ENCODE measurements around the gene BLCAP.
"Not testable (repeated sequence)": the region's sequence is repeated elsewhere in the genome, so short reads cannot be mapped to it uniquely, and the experiment has no call there.

The BLCAP gene

GRCh38 chr20:37511610-37512275, 15.9 kb downstream of the BLCAP start:
- DNase-seq, result no peak

DNA sequence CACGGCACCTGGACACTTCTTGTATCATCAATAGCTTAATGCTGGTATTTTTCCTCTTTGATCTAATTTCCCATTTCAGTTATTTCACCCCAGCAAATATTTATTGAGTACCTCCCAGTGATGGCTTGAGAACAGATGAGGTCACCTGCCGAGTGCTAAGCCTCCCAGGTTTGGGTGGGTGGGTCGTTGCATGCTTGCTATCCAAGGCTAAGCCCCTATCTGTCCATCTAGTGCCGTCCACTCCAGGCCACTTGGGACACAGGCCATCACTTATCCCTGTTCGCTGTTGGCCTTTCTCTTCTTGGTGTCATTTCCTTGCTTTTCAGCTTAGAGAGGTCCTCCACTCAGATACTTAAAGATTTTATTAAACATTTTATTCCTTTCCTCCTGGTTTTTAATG, 17.4 kb downstream of the BLCAP start:
- DNase-seq, result no peak

GRCh38 chr20:37506152-37506725, 21.4 kb downstream of the BLCAP start:
- no peak for DNase-seq

GRCh38 chr20:37505263-37506151, 22.2 kb downstream of the BLCAP start:
- DNase-seq, result no peak

DNA sequence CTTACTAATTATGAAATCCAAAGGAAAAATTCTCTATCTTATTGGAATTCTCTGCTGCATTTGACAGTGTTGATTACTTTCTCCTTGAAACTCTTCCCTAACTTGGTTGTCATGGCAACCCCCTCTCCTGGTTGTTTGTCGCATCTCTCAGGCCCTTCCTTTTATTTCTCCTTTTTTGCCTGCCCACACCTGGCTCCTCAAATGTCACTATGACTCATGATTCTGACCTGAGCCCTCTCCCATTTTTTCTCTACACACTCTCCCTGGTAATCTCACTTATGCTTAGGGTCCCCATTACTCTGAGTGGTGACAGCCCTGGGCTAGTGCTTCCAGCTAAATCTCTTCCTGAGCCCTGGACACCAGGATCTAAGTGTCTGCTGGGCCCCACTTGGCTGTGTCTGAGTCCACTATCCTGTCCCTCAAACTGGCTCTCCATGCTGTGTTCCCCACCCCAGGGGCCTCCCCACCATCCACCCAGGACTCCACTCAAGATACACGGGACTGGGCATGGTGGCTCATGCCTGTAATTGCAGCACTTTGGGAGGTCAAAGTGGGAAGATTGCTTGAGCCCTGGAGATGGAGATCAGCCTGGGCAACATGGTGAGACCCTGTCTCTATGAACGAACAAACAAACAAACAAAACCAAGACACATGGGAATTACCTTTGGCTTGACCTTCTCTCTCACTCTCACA, 23.1 kb downstream of the BLCAP start:
- DNase-seq, result no peak

DNA sequence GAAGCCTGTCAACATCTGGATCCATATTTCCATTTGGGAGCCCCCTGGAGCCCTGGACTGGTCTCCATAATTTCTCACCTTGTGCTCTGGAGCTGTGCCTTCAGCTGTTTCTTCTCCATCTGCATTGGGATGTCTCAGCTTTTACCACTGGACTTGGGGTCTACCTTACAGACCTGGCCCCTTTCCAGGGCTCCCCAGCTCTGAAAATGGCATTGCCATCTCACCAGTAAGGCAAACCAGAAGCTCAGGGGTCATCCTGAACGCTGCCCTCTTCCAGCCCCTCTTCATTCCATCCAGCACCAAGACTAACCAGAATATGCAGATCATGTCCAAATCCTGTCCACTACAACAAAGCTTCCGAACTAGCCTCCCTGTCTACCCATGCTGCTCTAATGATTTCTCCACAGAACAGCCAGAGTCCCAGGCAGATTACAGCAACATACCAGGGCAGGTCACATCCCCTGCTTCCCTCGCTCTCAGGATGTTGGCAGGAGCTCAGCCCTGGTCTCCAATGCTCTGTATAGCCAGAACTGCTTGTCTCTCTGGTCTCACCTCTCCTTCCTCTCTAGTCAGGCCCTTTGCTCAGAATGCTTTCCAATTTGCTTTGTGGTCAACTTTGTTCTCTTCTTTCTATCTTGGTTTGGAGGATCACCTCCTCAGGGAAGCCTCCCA, 24.3 kb downstream of the BLCAP start:
- no peak for DNase-seq

DNA sequence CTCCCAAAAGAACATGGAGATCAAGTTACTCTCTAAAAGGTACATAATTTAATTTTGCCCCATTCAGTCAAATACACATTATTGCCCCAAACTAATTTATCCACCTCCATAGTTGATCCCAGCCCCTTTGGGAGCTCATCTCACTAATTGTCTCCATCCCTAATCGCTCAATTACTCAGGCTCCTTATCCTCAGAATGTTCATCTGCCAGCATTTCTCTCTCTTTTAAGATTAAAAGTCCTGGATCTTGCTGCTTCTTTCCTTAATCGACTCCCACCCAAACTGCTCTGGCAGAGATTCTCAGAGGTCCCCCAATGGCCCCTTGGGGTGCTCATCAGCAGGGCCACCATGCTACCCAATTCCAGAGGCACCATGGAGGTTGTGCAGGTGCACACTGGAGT, 25.0 kb downstream of the BLCAP start:
- no peak for DNase-seq

DNA sequence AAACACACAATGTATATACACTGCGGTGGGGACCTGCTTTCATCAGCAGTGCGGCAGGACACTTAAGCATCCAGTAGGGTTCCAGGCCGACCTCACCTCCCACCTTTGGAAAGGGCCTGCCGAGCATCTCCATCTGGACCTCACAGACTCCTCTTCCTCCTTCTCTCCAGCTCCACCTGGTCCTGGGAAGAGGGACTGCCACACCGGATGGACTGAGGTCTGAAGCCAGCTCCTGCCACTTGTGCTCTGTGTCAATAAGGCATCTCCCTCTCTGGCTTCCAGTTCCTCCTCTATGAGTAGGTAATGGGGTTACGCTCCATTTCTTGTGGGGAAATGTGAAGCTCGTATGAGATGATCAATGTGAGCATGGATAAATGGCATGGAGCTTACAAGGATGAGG, 25.7 kb downstream of the BLCAP start:
- DNase-seq, result no peak

- DNase-seq, result no peak
These were observed 27.4 kb downstream of the BLCAP start for GRCh38 chr20:37500311-37500710.

- DNase-seq, result no peak
These were observed 29.5 kb downstream of the BLCAP start for GRCh38 chr20:37498066-37498665.

- no peak for DNase-seq
These were observed 32.9 kb downstream of the BLCAP start for GRCh38 chr20:37494796-37495195.

GRCh38 chr20:37494301-37494700, 33.4 kb downstream of the BLCAP start:
- DNase-seq, result no peak

DNA sequence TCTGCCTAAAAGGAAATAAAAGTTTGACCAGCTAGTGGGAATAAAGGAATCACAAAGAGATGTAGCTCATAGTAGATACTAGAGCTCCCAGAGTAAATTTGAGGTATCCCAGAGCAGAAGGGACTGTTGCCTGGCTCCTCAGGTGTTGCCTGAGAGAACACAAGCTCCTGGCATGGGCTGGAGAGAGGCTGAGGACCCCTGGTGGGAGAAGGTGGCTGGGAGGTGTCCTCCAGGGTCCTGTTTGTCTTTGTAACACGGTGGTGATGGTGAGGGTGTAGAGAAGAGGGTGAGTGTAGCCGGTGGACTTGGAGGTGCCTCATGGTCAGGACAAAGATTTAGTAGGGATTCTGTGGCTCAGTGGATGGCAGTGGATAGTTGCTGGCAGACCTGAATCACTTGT, 34.7 kb downstream of the BLCAP start:
- no peak for DNase-seq

- no peak for DNase-seq
These were observed 35.5 kb downstream of the BLCAP start for GRCh38 chr20:37492096-37492625.

GRCh38 chr20:37490663-37491350, 36.9 kb downstream of the BLCAP start:
- DNase-seq, result no peak

DNA sequence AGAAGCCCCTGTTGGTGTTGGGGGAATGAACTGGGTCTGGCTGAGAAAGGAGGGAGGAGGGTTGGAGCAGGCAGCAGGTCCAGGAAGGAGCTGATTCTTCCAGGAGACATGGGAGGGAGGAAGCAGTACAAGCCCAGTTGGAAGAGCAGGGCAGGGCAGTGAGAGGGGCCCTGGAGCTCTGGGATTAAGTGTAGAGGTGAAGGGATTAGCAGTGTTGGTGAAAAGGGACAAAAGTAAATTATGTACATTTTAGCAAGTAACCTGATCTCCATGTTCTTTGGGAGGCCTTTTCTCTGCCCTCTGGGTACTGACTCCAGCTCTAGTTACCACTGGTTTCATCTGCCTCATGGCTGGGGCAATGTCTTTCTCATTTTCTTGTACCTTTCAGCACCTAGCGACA, 41.5 kb downstream of the BLCAP start:
- not testable (repeated sequence) for DNase-seq

- no peak for DNase-seq
These were observed 43.3 kb downstream of the BLCAP start for GRCh38 chr20:37484331-37484730.

- DNase-seq, result no peak
These were observed 46.1 kb downstream of the BLCAP start for GRCh38 chr20:37481610-37482009.

DNA sequence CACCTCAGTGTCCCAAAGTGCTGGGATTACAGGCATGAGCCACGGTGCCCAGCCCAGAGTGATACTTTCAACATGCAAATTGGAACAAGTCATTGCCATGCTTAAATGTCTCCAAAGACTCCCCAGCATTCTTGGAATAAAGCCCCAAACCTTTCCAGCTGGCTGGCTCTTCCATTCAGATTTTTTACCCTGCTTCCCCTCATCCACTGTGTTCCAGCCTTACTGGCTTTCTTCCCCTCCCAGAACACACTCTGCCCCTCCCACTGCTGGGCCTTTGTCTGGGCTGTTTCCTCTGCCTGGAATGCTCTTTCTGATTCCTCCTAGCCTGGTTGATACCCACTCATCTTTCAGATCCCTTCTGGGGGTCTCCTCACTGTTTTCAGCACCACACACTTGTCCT, 46.8 kb downstream of the BLCAP start:
- DNase-seq, result no peak

DNA sequence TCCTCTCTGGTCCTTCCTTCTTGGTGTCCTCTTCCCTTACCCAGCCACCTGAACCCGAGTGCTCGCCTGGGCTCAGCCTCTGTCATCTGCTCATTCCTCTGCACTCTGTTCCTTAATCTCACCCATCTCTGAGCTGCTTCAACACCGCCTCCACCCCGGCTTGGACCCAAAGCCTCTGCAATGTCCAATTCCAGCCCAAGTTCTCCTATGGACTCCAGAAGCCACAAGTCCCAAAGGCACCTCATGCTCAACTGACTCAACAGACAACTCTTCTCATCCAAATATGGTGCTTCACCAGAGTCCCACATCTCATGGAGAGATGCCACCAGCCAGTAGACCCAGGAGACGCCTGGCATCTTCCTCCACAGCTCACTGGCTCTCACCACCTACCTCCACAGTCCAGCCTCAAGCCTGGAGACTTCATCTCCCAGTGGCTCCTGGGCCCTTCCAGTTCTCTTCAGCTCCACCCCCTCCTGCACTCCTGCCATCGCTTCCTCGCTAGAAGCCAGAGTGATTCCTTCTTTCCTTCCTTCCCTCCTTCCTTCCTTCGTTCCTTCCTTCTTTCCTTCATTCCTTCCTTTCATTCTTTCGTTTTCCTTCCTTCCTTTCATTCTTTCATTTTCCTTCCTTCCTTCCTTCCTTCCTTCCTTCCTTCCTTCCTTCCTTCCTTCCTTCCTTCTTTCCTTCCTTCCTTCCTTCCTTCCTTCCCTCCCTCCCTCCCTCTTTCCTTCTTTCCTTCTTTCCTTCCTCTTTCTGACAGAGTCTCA, 47.6 kb downstream of the BLCAP start:
- DNase-seq, result no peak

- no peak for DNase-seq
These were observed 48.4 kb downstream of the BLCAP start for GRCh38 chr20:37479266-37479665.
